Astrocyte (in vitro differentiated cells and primary cell): ENCODE results near the gene AKAIN1.

Source experiments
- EZH2 ChIP-seq: IDR thresholded peaks from 2 replicates; pipeline ENCODE4 v1.6.1; 2012; ENCODE audit warnings: mild to moderate bottlenecking, low read length, inconsistent platforms; ENCODE audit not compliant: insufficient read depth
- TF ChIP-seq, protein P1 (sequence below): IDR thresholded peaks from 2 replicates; pipeline ENCODE4 v1.5.1; 2011; ENCODE audit warnings: low read depth, mild to moderate bottlenecking, inconsistent platforms, low read length, moderate library complexity; ENCODE audit not compliant: insufficient read depth

DNA sequence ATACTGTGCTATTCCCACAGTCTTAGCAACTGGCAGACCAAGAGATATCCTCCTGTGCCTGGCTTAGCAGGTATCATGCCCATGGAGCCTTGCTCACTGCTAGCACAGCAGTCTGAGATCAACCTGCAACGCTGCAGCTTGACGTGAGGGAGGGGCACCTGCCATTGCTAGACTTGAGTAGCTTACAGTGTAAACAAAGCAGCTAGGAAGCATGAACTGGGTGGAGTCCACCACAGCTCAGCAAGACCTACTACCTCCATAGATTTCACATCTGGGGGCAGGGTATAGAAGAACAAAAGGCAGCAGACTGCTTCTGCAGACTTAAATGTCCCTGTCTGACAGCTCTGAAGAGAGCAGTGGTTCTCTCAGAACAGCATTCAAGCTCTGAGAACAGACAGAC, 74.8 kb downstream of the AKAIN1 start:
- TF ChIP-seq, protein P1, sequence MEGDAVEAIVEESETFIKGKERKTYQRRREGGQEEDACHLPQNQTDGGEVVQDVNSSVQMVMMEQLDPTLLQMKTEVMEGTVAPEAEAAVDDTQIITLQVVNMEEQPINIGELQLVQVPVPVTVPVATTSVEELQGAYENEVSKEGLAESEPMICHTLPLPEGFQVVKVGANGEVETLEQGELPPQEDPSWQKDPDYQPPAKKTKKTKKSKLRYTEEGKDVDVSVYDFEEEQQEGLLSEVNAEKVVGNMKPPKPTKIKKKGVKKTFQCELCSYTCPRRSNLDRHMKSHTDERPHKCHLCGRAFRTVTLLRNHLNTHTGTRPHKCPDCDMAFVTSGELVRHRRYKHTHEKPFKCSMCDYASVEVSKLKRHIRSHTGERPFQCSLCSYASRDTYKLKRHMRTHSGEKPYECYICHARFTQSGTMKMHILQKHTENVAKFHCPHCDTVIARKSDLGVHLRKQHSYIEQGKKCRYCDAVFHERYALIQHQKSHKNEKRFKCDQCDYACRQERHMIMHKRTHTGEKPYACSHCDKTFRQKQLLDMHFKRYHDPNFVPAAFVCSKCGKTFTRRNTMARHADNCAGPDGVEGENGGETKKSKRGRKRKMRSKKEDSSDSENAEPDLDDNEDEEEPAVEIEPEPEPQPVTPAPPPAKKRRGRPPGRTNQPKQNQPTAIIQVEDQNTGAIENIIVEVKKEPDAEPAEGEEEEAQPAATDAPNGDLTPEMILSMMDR: no peak
- TF ChIP-seq EZH2: no peak
